ENCODE results near the gene TMEM245.

Gene TMEM245

GRCh38 chr9:109119439-109120203, at the start of gene TMEM245:
TMEM245 (minus strand) TSS chr9:109119947; CDS start chr9:109119913, 34 bp downstream.
- peak; percentile 96 for DNase-seq

GRCh38 chr9:109168170-109168569, 48.4 kb upstream of the TMEM245 start:
- no peak for DNase-seq

- DNase-seq: no peak
These were observed 48.0 kb upstream of the TMEM245 start for GRCh38 chr9:109167716-109168115.

GRCh38 chr9:109166771-109167601, 47.2 kb upstream of the TMEM245 start, which contains the start of gene FRRS1L:
FRRS1L (minus strand) TSS chr9:109167249; CDS start chr9:109167138, 111 bp downstream.
- DNase-seq: no peak

- DNase-seq: no peak
These were observed 46.5 kb upstream of the TMEM245 start for GRCh38 chr9:109166171-109166770.

- no peak for DNase-seq
These were observed 44.3 kb upstream of the TMEM245 start for GRCh38 chr9:109164042-109164441.

- DNase-seq: no peak
These were observed 43.4 kb upstream of the TMEM245 start for GRCh38 chr9:109163194-109163593.

- DNase-seq: no peak
These were observed 42.9 kb upstream of the TMEM245 start for GRCh38 chr9:109162677-109163076.

- DNase-seq: no peak
These were observed 41.7 kb upstream of the TMEM245 start for GRCh38 chr9:109161471-109161870.

GRCh38 chr9:109159583-109159982, 39.8 kb upstream of the TMEM245 start:
- DNase-seq: no peak

- DNase-seq: peak; percentile 34
These were observed 38.9 kb upstream of the TMEM245 start for GRCh38 chr9:109158651-109159050.

- no peak for DNase-seq
These were observed 37.0 kb upstream of the TMEM245 start for GRCh38 chr9:109156708-109157107.

GRCh38 chr9:109150925-109151545, 31.3 kb upstream of the TMEM245 start:
- no peak for DNase-seq

- no peak for DNase-seq
These were observed 30.0 kb upstream of the TMEM245 start for GRCh38 chr9:109149722-109150121.

- no peak for DNase-seq
These were observed 29.3 kb upstream of the TMEM245 start for GRCh38 chr9:109149089-109149488.

GRCh38 chr9:109145051-109145450, 25.3 kb upstream of the TMEM245 start:
- no peak for DNase-seq

- no peak for DNase-seq
These were observed 24.3 kb upstream of the TMEM245 start for GRCh38 chr9:109143881-109144562.

GRCh38 chr9:109141375-109141774, 21.6 kb upstream of the TMEM245 start:
- no peak for DNase-seq

GRCh38 chr9:109139851-109140250, 20.1 kb upstream of the TMEM245 start:
- DNase-seq: no peak

- no peak for DNase-seq
These were observed 18.7 kb upstream of the TMEM245 start for GRCh38 chr9:109138421-109138820.

- DNase-seq: no peak
These were observed 14.4 kb upstream of the TMEM245 start for GRCh38 chr9:109134167-109134578.

- DNase-seq: no peak
These were observed 13.8 kb upstream of the TMEM245 start for GRCh38 chr9:109133533-109133932.
